Testis (tissue), 3 donors: ENCODE measurements around the gene FAM193A. TPM values are rescaled to one million over a fixed set of nuclear protein-coding genes. Genes with fewer than 3 reads are reported as not detected.

Experiments
- DNase-seq: peaks from one replicate; pipeline ENCODE4 v3.0.0-alpha.2; 2019
- H3K27ac ChIP-seq, 2 donors: fragments of 200-600 bp; sonication (generic); one replicate each; pipeline ENCODE4 v1.5.1; 2019
- H3K27me3 ChIP-seq: fragments of 200-600 bp; sonication (generic); one replicate; pipeline ENCODE4 v1.5.1; 2019
- H3K36me3 ChIP-seq: fragments of 200-600 bp; sonication (generic); one replicate; pipeline ENCODE4 v1.5.1; 2017; ENCODE audit warnings: low read depth; ENCODE audit errors: missing control alignments
- H3K4me1 ChIP-seq: fragments of 200-600 bp; sonication (generic); one replicate; pipeline ENCODE4 v1.5.1; 2019
- H3K4me3 ChIP-seq, 2 donors: fragments of 200-600 bp; sonication (generic); one replicate each; pipeline ENCODE4 v1.5.1; 2017 to 2019
- H3K9me3 ChIP-seq: fragments of 200-600 bp; sonication (generic); one replicate; pipeline ENCODE4 v1.5.1; 2017
- CTCF ChIP-seq, 3 experiments: fragments of 450-650 bp in 2 of 3; fragments of 200-600 bp in 1 of 3; sonication (generic) in 1 of 3; IDR thresholded peaks; one replicate each; pipeline ENCODE4 v1.5.1; 2016 to 2019; ENCODE audit warnings: antibody characterized with exemption in 3 of 3, mild to moderate bottlenecking in 2 of 3, moderate library complexity in 1 of 3
- POLR2A ChIP-seq: fragments of 450-650 bp; IDR thresholded peaks from one replicate; pipeline ENCODE4 v1.6.1; 2017; ENCODE audit warnings: antibody characterized with exemption, mild to moderate bottlenecking, moderate library complexity
- WGBS, 2 donors: methylation state at CpG; one replicate each; pipeline ENCODE4 v1.1.5; 2018; 5-methylcytosine and 5-hydroxymethylcytosine counted together
- intact Hi-C: fragments of 100-400 bp; cut with DNase I; formaldehyde crosslinking; loops from one replicate; pipeline ENCODE4 v1.15.1; 2023; ENCODE audit warnings: low total_unique reads
- polyA plus RNA-seq: library from polyadenylated mRNA; stranded (reverse); fragments of 350-450 nt; fragmentation: Illumina TruSeq; extraction: RNeasy Lipid Tissue Mini Kit (QIAGEN cat#74804); gene quantifications from one replicate; pipeline ENCODE4 v1.2.3, GENCODE V29; 2014; ENCODE audit warnings: low read depth, low replicate concordance; ENCODE audit not compliant: insufficient read depth
- total RNA-seq, 2 donors: library from RNA; depleted of rRNA; stranded (reverse); fragments of >200 nt; gene quantifications; one replicate each; pipeline ENCODE4 v1.2.3, GENCODE V29; 2016

The FAM193A gene
- total and polyA plus RNA-seq, 3 donors from 2014 or later = 50.4 to 92.4 (median 78.7) TPM

GRCh38 chr4:2699534-2699933, 163.1 kb downstream of the FAM193A start:
- no peaks in the 10 kb centered on the region for H3K36me3 ChIP-seq
- H3K27ac ChIP-seq = no peak overlapping the region
- DNase-seq = no peak
- H3K4me3 ChIP-seq = no peak overlapping the region
- WGBS, 2 donors = 78 to 82% methylated on average over 7 of the region's 7 CpGs
- no peaks in the 10 kb centered on the region for H3K9me3 ChIP-seq
- H3K27me3 ChIP-seq = no peaks in the 10 kb centered on the region
- no peaks in the 10 kb centered on the region for H3K4me1 ChIP-seq
- TF ChIP-seq POLR2A (no peak), CTCF (IDR thresholded peaks at IDR 0.05) (no peak)
- intact Hi-C loops = no loop called here

- WGBS, 2 donors = 86 to 89% methylated on average over 8 of the region's 8 CpGs
- no peaks in the 10 kb centered on the region for H3K4me1 ChIP-seq
- no peaks in the 10 kb centered on the region for H3K36me3 ChIP-seq
Measured at GRCh38 chr4:2700031-2700430, 163.6 kb downstream of the FAM193A start.

GRCh38 chr4:2702361-2702760, 165.9 kb downstream of the FAM193A start:
- no peaks in the 10 kb centered on the region for H3K9me3 ChIP-seq
- DNase-seq = no peak
- H3K27me3 ChIP-seq = no peaks in the 10 kb centered on the region
- no peaks in the 10 kb centered on the region for H3K36me3 ChIP-seq
- intact Hi-C loops = no loop called here
- H3K4me1 ChIP-seq = no peaks in the 10 kb centered on the region
- TF ChIP-seq CTCF (IDR thresholded peaks at IDR 0.05) = no peak
- TF ChIP-seq POLR2A = no peak
- H3K27ac ChIP-seq = no peak overlapping the region
- 93 to 94% methylated on average over 8 of the region's 8 CpGs for WGBS, 2 donors
- no peak overlapping the region for H3K4me3 ChIP-seq

More at GRCh38 chr4:2700031-2700430, 163.6 kb downstream of the FAM193A start:
- Histone ChIP-seq H3K27me3 (no peaks in the 10 kb centered on the region), H3K4me3 (no peak overlapping the region), H3K9me3 (no peaks in the 10 kb centered on the region), H3K27ac (no peak overlapping the region)
- DNase-seq = no peak
- TF ChIP-seq CTCF (IDR thresholded peaks at IDR 0.05) (no peak), POLR2A (no peak)
- intact Hi-C loops = no loop called here

- DNase-seq = no peak
- Histone ChIP-seq H3K27me3 (no peaks in the 10 kb centered on the region), H3K9me3 (no peaks in the 10 kb centered on the region), H3K36me3 (no peaks in the 10 kb centered on the region), H3K4me3 (no peak overlapping the region), H3K27ac (no peak overlapping the region), H3K4me1 (no peaks in the 10 kb centered on the region)
- TF ChIP-seq CTCF (IDR thresholded peaks at IDR 0.05) = no peak
- no peak for TF ChIP-seq POLR2A
- intact Hi-C loops = no loop called here
- WGBS, 2 donors = 89 to 91% methylated on average over 7 of the region's 7 CpGs
Measured at GRCh38 chr4:2702770-2703169, 166.3 kb downstream of the FAM193A start.

GRCh38 chr4:2712261-2712842, 175.9 kb downstream of the FAM193A start:
- intact Hi-C loops = no loop called here
- no peak for DNase-seq
- WGBS, 2 donors = 80 to 83% methylated on average over 9 of the region's 9 CpGs
- no peaks in the 10 kb centered on the region for H3K36me3 ChIP-seq
- no peak overlapping the region for H3K4me3 ChIP-seq
- TF ChIP-seq POLR2A = no peak
- TF ChIP-seq CTCF (IDR thresholded peaks at IDR 0.05) = no peak
- no peaks in the 10 kb centered on the region for H3K4me1 ChIP-seq
- H3K9me3 ChIP-seq = no peaks in the 10 kb centered on the region
- no peaks in the 10 kb centered on the region for H3K27me3 ChIP-seq
- H3K27ac ChIP-seq = no peak overlapping the region
